GM21528 (cell line): Measurements from ENCODE around the gene ZNG1F.
"Not testable (repeated sequence)": the region's sequence is repeated elsewhere in the genome, so short reads cannot be mapped to it uniquely, and the experiment has no call there.

Experiments
- ATAC-seq: cut with Tn5 transposase; IDR thresholded peaks from one replicate; pipeline ENCODE4 v1.9.1; 2021; ENCODE audit warnings: mild to moderate bottlenecking, moderate library complexity; ENCODE audit not compliant: unreplicated experiment, low FRiP score

ZNG1F gene

GRCh38 chr9:41189217-41189616 is at the start of gene ZNG1F:
Gene ZNG1F, minus strand, starts transcription at chr9:41189317. Its CDS starts 59 bp downstream, at chr9:41189258.
- ATAC-seq = not testable (repeated sequence)

DNA sequence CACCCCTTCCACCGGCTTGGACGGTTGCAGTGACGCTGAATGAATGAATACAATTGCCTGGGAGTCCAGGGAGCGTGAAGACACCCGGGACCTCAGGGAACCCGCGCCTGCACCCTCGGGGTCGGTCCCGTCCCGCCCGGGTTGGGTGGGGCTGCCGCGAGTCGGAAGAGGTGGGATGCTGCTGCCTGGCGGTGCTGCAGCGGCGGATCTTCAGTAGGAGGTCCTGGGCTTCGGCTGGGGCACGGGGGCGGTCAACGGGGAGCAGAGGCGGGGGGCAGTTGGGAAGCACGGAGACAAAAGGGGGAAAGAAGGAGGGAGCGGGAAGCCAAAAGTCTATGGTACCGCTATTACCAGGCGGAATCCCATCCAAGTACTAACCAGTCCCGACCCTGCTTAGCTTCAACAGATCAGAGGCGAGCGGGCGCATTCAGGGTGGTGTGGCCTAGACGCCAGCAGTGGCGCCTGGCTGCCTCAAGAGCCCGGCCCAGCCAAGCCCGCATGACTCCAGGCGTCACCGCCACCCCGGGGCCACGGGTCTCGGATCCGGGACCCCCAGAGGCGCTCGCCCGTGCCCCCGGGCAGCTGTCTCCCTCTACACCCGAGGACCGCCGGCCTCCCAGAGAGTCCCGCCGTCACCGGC is 48.1 kb upstream of the ZNG1F start:
- not testable (repeated sequence) for ATAC-seq

DNA sequence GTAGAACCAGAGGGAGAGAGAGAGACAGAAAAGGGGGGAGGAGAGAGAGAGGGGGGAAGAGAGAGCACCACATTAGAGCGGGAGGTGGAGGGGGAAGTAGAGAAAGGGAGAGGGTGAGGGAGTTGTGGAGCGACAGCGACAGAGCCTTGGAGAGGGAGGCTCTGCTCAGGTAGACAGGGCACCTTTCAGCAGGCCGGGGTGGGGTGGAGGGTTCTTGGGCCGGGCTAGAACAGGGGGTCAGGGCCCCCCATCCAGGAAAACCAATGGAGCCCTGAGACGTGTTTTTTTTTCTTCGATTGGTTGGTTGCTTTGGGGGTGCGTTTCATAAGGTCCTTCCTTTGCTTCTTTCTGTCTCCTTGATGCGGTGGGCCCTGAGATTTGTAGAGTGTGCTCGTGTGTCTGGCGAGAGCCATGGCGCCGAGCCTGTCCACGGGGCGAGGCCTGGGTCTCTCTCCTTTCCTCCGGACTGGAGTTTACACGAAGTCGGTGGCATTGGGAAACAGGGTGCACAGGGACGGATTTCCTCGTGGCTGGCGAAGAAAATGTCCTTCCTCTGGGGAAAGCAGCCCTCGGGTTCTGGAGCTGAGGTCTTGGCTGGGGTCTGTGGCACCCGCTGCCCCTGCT is 47.5 kb upstream of the ZNG1F start:
- ATAC-seq = not testable (repeated sequence)

DNA sequence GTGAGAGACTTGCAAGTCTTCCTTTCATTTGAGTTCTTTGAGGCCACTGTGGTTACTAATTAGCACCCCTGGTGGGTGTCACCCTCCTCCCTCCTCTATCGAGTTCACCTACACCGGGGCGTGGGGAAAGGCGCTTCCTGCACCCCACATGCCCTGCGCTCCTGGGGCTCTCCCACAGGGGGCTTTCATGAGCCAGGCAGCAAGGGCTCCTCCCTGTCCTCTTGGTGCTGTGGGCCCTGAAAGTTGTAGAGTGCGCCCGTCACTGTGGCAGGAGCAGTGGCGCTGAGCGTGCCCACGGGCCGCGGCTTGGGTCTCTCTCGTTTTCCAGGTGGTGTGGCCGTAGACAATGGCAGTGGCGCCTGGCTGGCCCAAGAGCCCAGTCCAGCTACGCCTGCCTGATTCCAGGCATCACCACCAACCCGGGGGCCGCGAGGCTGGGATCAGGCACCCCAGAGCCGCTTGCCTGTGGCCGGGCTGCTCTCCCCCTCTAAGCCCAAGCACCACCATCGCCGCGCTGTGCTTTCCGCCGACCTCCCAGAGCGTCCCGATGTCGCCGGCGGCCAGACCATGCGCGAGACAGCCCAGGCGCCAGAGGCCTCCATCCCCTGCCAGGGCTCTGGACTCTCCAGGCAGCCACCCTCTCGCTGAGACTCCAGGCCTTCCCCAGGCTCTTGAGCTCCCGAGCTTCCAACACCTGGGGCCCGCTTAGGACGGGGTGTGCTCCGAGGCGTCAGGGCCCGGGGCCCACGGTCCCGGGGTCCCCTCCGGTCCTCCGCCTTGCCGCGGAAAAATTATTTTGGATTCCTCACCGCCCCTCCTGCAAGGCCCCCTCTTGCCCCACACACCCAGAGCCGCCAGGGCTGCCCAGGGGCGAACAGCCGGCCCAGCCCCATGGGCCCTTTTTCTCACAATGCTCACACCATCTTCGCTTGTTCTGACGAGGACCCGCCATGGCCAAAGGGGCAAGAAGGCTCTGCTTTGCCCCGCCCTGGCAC is 46.0 kb upstream of the ZNG1F start:
- peak; percentile 100 for ATAC-seq

GRCh38 chr9:41234221-41234620 is 45.1 kb upstream of the ZNG1F start:
- ATAC-seq = peak; percentile 3

DNA sequence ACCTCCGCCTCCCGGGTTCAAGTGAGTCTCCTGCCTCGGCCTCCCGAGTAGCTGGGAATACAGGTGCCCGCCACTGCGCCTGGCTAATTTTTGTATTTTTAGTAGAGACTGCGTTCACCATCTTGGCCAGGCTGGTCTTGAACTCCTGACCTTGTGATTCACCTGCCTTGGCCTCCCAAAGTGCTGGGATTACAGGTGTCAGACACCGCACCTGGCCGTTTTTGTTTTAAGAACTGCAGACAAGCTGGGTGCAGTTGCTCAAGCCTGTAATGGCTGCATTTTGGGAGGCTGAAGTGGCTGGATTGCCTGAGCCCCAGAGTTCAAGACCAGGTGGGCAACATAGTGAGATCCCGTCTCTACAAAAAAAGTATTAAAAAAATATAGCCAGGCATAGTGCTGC is 43.2 kb upstream of the ZNG1F start:
- ATAC-seq = not testable (repeated sequence)

GRCh38 chr9:41230418-41230817 is 41.3 kb upstream of the ZNG1F start:
- not testable (repeated sequence) for ATAC-seq

DNA sequence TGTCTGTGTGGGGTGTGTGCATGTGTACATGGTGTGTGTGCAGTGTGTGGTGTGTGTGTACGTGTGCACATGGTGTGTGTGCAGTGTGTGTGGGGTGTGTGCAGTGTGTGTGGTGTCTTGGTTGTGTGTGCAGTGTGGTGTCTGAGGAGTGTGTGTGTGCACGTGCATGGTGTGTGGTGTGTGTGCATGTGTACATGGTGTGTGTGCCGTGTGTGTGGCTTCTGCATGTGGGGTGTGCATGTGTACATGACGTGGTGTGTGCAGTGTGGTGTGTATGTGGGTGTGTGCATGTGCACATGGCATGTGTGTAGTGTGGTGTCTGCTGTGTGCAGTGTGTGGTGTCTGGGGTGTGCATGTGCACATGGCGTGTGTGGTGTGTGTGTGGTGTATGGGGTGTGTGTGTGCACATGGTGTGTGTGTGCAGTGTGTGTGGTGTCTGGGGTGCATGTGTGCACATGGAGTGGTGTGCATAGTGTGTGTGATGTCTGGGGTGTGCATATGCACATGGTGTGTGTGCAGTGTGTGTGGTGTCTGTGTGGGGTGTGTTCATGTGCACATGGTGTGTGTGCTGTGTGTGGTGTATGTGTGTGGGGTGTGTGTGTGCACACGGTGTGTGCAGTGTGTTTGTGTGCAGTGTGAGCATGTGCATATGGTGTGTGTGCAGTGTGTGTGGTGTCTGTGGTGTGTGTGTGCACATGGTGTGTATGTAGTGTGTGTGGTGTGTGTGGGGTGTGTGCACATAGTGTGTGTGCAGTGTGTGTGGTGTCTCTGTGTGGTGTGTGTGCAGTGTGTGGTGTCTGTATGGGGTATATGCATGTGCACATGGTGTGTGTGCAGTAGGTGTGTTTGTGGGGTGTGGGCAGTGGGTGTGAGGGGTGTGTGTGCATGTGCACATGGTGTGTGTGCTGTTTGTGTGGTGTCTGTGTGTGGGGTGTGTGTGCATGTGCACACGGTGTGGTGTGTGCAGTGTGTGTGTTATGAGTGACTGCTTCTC is 40.6 kb upstream of the ZNG1F start:
- ATAC-seq = no peak

DNA sequence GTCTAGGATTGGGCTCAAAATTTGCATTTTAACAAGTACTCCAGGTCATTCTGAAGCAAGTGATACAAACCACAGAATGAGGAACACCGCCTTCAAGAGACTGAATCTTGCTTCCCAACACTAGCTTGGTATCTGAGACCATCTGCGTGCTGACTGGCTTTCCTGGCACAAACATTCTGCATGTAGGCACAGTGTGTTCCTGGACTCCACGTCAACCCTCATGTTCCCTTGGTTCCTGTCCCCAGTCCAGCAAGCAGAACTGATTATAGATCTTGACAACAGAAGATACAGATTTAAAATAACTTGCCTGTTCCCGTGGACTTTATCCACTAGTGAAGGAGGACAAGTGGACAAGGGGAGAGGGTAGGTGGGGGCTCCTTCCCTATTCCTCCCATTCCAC is 30.7 kb upstream of the ZNG1F start:
- ATAC-seq = not testable (repeated sequence)

DNA sequence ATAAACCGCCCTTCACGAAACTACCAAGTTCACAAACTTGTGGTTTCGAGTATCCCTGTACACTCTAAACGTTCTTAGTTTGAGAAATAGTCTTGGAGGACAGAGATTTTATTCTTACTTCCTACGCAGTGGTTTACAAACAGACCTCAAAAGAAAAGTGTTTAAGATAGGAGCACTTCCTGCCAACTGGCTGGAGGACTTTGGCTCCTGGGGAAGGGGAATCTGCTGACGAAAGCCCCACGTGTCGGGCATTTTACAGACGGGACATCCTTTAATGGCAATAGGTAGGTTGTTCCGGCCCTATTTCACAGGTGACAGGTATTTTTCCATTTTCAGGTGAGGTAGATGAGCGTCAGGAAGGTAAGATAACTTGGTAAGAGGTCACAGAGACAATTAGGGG is 678 bp downstream of the ZNG1F start:
- ATAC-seq = not testable (repeated sequence)

- ATAC-seq = not testable (repeated sequence)
Observed at GRCh38 chr9:41174994-41175393, 14.1 kb downstream of the ZNG1F start.

- not testable (repeated sequence) for ATAC-seq
Observed at GRCh38 chr9:41150116-41150515, 39.0 kb downstream of the ZNG1F start.

DNA sequence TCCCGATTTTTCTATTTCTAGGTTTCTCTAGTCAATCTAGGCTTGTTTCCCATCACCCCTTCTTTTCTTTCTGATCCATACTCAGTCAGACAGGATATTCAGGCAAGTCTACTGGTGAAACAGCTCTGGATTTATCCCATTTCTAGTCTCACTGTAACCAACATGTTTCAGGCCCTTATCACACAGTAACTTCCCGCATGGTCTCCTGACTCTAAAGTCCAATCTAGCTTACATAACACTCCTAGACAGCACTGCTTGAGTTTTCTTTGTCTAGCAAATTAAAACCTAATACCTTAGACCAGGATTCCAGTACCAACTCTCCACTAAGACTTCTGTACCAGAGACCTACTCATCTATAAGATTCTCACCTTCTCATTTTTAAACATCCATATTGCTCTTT is 47.2 kb downstream of the ZNG1F start:
- ATAC-seq = not testable (repeated sequence)

DNA sequence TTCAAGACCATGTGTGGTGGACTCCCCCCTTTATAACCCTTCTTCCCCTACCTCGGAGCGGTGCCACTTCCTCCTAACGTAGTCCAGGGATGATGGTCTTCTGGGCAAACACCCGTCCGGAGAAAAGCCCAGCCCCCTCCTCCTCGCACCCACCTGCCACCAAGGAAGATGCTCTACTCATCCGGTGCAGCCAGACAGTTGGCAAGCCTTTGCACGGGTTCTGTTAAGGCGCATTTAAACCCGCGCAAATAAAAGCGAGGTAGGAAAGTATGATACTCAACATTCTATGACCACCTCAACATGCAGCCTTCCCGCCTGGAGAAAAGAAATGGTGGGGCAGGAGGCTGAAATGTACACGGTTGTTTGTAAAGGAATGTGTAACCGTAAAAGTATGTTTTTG is 60.5 kb downstream of the ZNG1F start, which contains the start of gene FOXD4L6:
FOXD4L6 (minus strand) TSS at position 101 of the 400 bp plus-strand sequence. CDS start 298 bp downstream, outside the sequence.
- not testable (repeated sequence) for ATAC-seq

DNA sequence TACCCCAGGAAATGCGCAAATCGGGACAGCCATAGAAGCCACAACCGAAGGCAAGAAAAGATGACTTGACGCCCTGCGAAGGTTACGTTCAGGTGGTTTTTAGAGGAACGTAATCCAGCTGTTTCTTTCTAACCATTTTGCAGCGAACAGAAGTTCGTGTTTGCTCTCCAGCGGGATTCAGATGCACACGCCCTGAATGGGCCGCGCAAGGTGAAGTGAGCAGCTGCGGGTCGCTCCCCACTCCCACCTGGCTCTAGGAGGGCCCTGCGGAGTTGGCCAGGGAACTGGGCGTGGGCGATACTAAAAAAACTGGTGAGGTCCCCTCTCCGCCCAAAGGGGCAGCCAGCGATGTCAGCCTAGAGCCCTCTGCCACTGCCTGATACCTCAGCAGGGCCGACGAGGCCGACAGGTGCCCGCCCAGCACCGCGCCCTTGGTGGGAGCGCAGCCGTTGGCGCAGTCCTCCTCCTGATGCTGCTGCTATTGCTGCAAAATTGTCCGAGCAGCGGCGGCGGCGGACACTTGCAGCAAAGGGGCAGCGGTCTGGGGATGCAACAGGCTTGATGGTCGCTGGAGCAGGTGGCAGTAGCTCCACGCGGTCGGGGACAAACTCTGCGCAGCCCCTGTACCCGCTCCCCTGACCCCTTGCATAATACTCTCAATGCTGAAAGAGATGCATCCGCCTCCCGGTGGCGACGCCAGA is 62.2 kb downstream of the ZNG1F start:
- ATAC-seq = not testable (repeated sequence)

- ATAC-seq = not testable (repeated sequence)
Observed at GRCh38 chr9:41125936-41126335, 63.2 kb downstream of the ZNG1F start.

GRCh38 chr9:41125109-41125658 is 63.9 kb downstream of the ZNG1F start:
- not testable (repeated sequence) for ATAC-seq

- ATAC-seq = not testable (repeated sequence)
Observed at GRCh38 chr9:41124250-41125108, 64.6 kb downstream of the ZNG1F start.
